K562 (cell line): ENCODE results near the gene ADPRM. TPM values are rescaled to one million over a fixed set of nuclear protein-coding genes. Genes with fewer than 3 reads are reported as not detected.

Experiments used
- ATAC-seq: fragments of 200-7000 bp; cut with Tn5 transposase; 3 replicates; pipeline ENCODE4 v1.9.1; 2020; ENCODE audit warnings: moderate library complexity
- BruUV-seq: library from RNA; stranded (reverse); fragments of 400-500 nt; replicated peaks from 2 replicates; lab custom pipeline; 2021; lab: Mats Ljungman, UMichigan
- CTCF ChIA-PET: fragments of 300-600 bp; formaldehyde crosslinking; extraction: SDS; loops from one replicate; lab custom pipeline; 2021; ENCODE audit warnings: low intra/inter-chr PET ratio; lab: Yijun Ruan, JAX
- POLR2A ChIA-PET: fragments of 300-600, 350-650 bp; sonication (Branson Sonifier 250); formaldehyde crosslinking; extraction: SDS; loops from one replicate; lab custom pipeline; 2021; ENCODE audit warnings: antibody characterized with exemption, inconsistent platforms; lab: Yijun Ruan, JAX
- DNase-seq, 4 experiments: peaks; one replicate each; pipeline versions ENCODE4 v3.0.0 to v3.0.0-alpha.2; 2011 to 2018; ENCODE audit warnings: low spot score in 3 of 4, mixed read lengths in 3 of 4; ENCODE audit errors: extremely low read depth in 1 of 4
- FAIRE-seq: peaks from 2 replicates; lab custom pipeline; 2011; peaks lifted over from hg19 to GRCh38; lab: Jason Lieb, UNC
- H2AFZ ChIP-seq: 2 replicates; pipeline ENCODE4 v1.6.0; 2011; ENCODE audit warnings: low read depth, low read length, control low read depth, inconsistent platforms
- H3K27ac ChIP-seq: fragments of 200-600 bp; 3 replicates; pipeline ENCODE4 v1.8.0; 2011; ENCODE audit warnings: low read depth, mild to moderate bottlenecking, control low read depth, inconsistent platforms, low read length, moderate library complexity, mixed read lengths; ENCODE audit errors: extremely low read depth
- H3K27me3 ChIP-seq, 2 experiments: fragments of 300-600 bp in 1 of 2; 2 replicates in 1 of 2; 3 replicates in 1 of 2; pipeline versions ENCODE4 v1.6.0 to v1.8.0; 2011; ENCODE audit warnings: inconsistent platforms in 2 of 2, low read length in 2 of 2, mild to moderate bottlenecking in 1 of 2, mixed read lengths in 1 of 2, moderate library complexity in 1 of 2; ENCODE audit not compliant: control insufficient read depth in 2 of 2, insufficient read depth in 2 of 2
- H3K36me3 ChIP-seq: fragments of 300-600 bp; 3 replicates; pipeline ENCODE4 v1.8.0; 2011; ENCODE audit warnings: mild to moderate bottlenecking, low read length, inconsistent platforms; ENCODE audit not compliant: control insufficient read depth, insufficient read depth
- H3K4me1 ChIP-seq, 2 experiments: fragments of 200-600 bp in 1 of 2; replicated peaks in 1 of 2; 2 replicates in 1 of 2; 3 replicates in 1 of 2; pipeline versions ENCODE4 v1.5.1 to v1.8.0; 2011; ENCODE audit warnings: inconsistent platforms in 2 of 2, low read length in 2 of 2, mild to moderate bottlenecking in 1 of 2, mixed read lengths in 1 of 2, moderate library complexity in 1 of 2; ENCODE audit not compliant: control insufficient read depth in 2 of 2, insufficient read depth in 2 of 2
- H3K4me2 ChIP-seq: 2 replicates; pipeline ENCODE4 v1.6.1; 2011; ENCODE audit warnings: low read length, control low read depth, inconsistent platforms, mixed read lengths; ENCODE audit not compliant: insufficient read depth
- H3K4me3 ChIP-seq: fragments of 200-600 bp; sonication (generic), shearing (Covaris generic); 2 replicates; pipeline ENCODE4 v1.5.1; 2016; ENCODE audit warnings: control low read depth, inconsistent platforms
- H3K79me2 ChIP-seq: fragments of 200-600 bp; 3 replicates; pipeline ENCODE4 v1.8.0; 2011; ENCODE audit warnings: low read length, inconsistent platforms; ENCODE audit not compliant: control insufficient read depth, insufficient read depth
- H3K9ac ChIP-seq, 2 experiments: 2 replicates each; pipeline versions ENCODE4 v1.6.0 to v1.6.1; 2011; ENCODE audit warnings: low read depth in 2 of 2, low read length in 2 of 2, control low read depth in 1 of 2, inconsistent platforms in 1 of 2, mild to moderate bottlenecking in 1 of 2, mixed read lengths in 1 of 2; ENCODE audit not compliant: insufficient read depth in 1 of 2
- H3K9me1 ChIP-seq: one replicate; pipeline ENCODE4 v1.6.0; 2011; ENCODE audit warnings: inconsistent platforms, mild to moderate bottlenecking, low read length, moderate library complexity; ENCODE audit not compliant: control insufficient read depth, insufficient read depth
- H3K9me3 ChIP-seq: replicated peaks from 2 replicates; pipeline ENCODE4 v1.5.1; 2011; ENCODE audit warnings: low read depth, low read length, inconsistent platforms; ENCODE audit not compliant: control insufficient read depth, insufficient read depth
- H4K20me1 ChIP-seq: replicated peaks from 2 replicates; pipeline ENCODE4 v1.6.1; 2011; ENCODE audit warnings: low read length, inconsistent platforms, mixed read lengths; ENCODE audit not compliant: control insufficient read depth, insufficient read depth
- ARID1B ChIP-seq: fragments of 450-650 bp; IDR thresholded peaks from 2 replicates; pipeline ENCODE4 v1.6.1; 2016; ENCODE audit warnings: antibody characterized with exemption, mild to moderate bottlenecking, inconsistent platforms
- BRF2 ChIP-seq: IDR thresholded peaks from 3 replicates; pipeline ENCODE4 v1.6.1; 2011; ENCODE audit warnings: borderline replicate concordance, mild to moderate bottlenecking; ENCODE audit not compliant: insufficient read length, insufficient read depth
- ETV1 ChIP-seq: fragments of 450-650 bp; conservative IDR thresholded peaks from 2 replicates; pipeline ENCODE4 v1.6.1; 2016; ENCODE audit warnings: missing genetic modification characterization, control low read depth, low read depth, missing compliant biosample characterization
- EWSR1 ChIP-seq: fragments of 450-650 bp; IDR thresholded peaks from 2 replicates; pipeline ENCODE4 v1.6.1; 2018; ENCODE audit warnings: borderline replicate concordance, mild to moderate bottlenecking, low read depth, moderate library complexity; ENCODE audit not compliant: partially characterized antibody
- HDAC8 ChIP-seq: fragments of 450-650 bp; IDR thresholded peaks from 2 replicates; pipeline ENCODE4 v1.6.1; 2016; ENCODE audit warnings: mild to moderate bottlenecking, missing genetic modification characterization, moderate library complexity, missing compliant biosample characterization
- MYNN ChIP-seq, 2 experiments: sonication (generic); formaldehyde crosslinking in 1 of 2; IDR thresholded peaks; 2 replicates each; pipeline versions ENCODE4 v1.5.0 to v1.6.1; 2016 to 2020; ENCODE audit warnings: antibody characterized with exemption in 1 of 2, missing genetic modification reagents in 1 of 2
- NR2C2 ChIP-seq, 2 experiments: fragments of 200-800 bp in 1 of 2; sonication (Bioruptor generic) in 1 of 2; sonication (generic) in 1 of 2; formaldehyde crosslinking in 1 of 2; IDR thresholded peaks; 2 replicates each; pipeline versions ENCODE4 v1.6.1 to v1.8.0; 2016 to 2022; ENCODE audit warnings: mild to moderate bottlenecking in 1 of 2, missing compliant biosample characterization in 1 of 2, missing genetic modification characterization in 1 of 2, missing genetic modification reagents in 1 of 2
- POLR2G ChIP-seq: fragments of 200-400 bp; formaldehyde crosslinking; IDR thresholded peaks from 2 replicates; pipeline ENCODE4 v1.6.1; 2017; ENCODE audit warnings: low read depth, mild to moderate bottlenecking, antibody characterized with exemption, low read length, moderate library complexity
- RBM34 ChIP-seq: fragments of 200-400 bp; formaldehyde crosslinking; IDR thresholded peaks from 2 replicates; pipeline ENCODE4 v1.6.1; 2018; ENCODE audit warnings: low read length, borderline replicate concordance; ENCODE audit not compliant: insufficient read depth
- ZNF57 ChIP-seq: fragments of 450-650 bp; formaldehyde crosslinking; IDR thresholded peaks from 2 replicates; pipeline ENCODE4 v1.4.0; 2020; ENCODE audit warnings: mild to moderate bottlenecking, moderate library complexity
- ZNF75A ChIP-seq: fragments of 450-650 bp; formaldehyde crosslinking; IDR thresholded peaks from 2 replicates; pipeline ENCODE4 v1.4.0; 2020; ENCODE audit warnings: mild to moderate bottlenecking
- ZNF785 ChIP-seq: fragments of 250-450 bp; sonication (Bioruptor Pico); IDR thresholded peaks from 2 replicates; pipeline ENCODE4 v1.4.0; 2020; ENCODE audit warnings: mild to moderate bottlenecking
- WGBS: fragments of 100-300 bp; shearing (Covaris generic); methylation state at CpG from one replicate; pipeline ENCODE4 v1.1.6; 2016; ENCODE audit warnings: low coverage, mixed read lengths; ENCODE audit not compliant: insufficient coverage; ENCODE audit errors: missing lambda C conversion rate; 5-methylcytosine and 5-hydroxymethylcytosine counted together
- in situ Hi-C: fragments of 300-500 bp; cut with MboI; formaldehyde crosslinking; loops from 4 replicates; pipeline ENCODE4 v1.15.0; 2018; ENCODE audit warnings: inconsistent platforms, mixed read lengths
- intact Hi-C: fragments of 100-400 bp; cut with micrococcal nuclease; formaldehyde crosslinking; loops from 2 replicates; pipeline ENCODE4 v1.14.2; 2022
- polyA plus RNA-seq, 8 experiments: library from polyadenylated mRNA; depleted of rRNA in 4 of 8; stranded (reverse) in 5 of 8; unstranded in 3 of 8; fragments of >200 nt; fragmentation: Nextera tagmentation in 2 of 8; fragmentation: Illumina TruSeq in 1 of 8; extraction: Ambion mirVana in 2 of 8; extraction: Trizol in 1 of 8; gene quantifications; 2 replicates each; pipeline versions ENCODE4 v1.2.1 to v1.2.3, GENCODE V29; 2011 to 2014; ENCODE audit warnings: inconsistent platforms in 1 of 8, missing spikeins in 1 of 8
- total RNA-seq, 7 experiments: library from RNA; depleted of rRNA in 6 of 7; stranded (reverse); fragments of >200 nt in 6 of 7; fragmentation: Illumina TruSeq in 2 of 7; extraction: Trizol in 2 of 7; gene quantifications; 2 replicates each; pipeline versions ENCODE4 v1.2.1 to v1.2.3, GENCODE V29; 2011 to 2021; ENCODE audit warnings: low replicate concordance in 1 of 7
- TF ChIP-seq, protein P1 (sequence below): fragments of 450-650 bp; IDR thresholded peaks from 2 replicates; pipeline ENCODE4 v1.6.1; 2016; ENCODE audit warnings: borderline replicate concordance
- TF ChIP-seq, protein P2 (sequence below): fragments of 450-650 bp; formaldehyde crosslinking; IDR thresholded peaks from 2 replicates; pipeline ENCODE4 v1.4.0; 2020; ENCODE audit warnings: mild to moderate bottlenecking, moderate library complexity

Gene ADPRM
- total and polyA plus RNA-seq, 9 of the 15 experiments (the other 6 are each of a cell fraction or from before 2014, with no cell fraction given): 4.7 to 17.6 (median 6.2) TPM

GRCh38 chr17:10716218-10716617, 18.8 kb downstream of the ADPRM start (continued):
- no peak for TF ChIP-seq EWSR1
- TF ChIP-seq ETV1 (tag): peak; percentile 44; the same call in 1 of the 2 replicates
- TF ChIP-seq, protein P1, sequence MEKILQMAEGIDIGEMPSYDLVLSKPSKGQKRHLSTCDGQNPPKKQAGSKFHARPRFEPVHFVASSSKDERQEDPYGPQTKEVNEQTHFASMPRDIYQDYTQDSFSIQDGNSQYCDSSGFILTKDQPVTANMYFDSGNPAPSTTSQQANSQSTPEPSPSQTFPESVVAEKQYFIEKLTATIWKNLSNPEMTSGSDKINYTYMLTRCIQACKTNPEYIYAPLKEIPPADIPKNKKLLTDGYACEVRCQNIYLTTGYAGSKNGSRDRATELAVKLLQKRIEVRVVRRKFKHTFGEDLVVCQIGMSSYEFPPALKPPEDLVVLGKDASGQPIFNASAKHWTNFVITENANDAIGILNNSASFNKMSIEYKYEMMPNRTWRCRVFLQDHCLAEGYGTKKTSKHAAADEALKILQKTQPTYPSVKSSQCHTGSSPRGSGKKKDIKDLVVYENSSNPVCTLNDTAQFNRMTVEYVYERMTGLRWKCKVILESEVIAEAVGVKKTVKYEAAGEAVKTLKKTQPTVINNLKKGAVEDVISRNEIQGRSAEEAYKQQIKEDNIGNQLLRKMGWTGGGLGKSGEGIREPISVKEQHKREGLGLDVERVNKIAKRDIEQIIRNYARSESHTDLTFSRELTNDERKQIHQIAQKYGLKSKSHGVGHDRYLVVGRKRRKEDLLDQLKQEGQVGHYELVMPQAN: no peak

- Histone ChIP-seq H3K27me3 (no peaks in the 10 kb centered on the region), H3K4me2 (no peak overlapping the region), H3K79me2 (no peaks in the 10 kb centered on the region), H3K4me3 (no peak overlapping the region), H3K27ac (no peak overlapping the region), H3K9ac (no peak overlapping the region), H3K9me1 (no peaks in the 10 kb centered on the region), H3K9me3 (no peaks in the 10 kb centered on the region), H4K20me1 (no peaks in the 10 kb centered on the region), H3K36me3 (no peaks in the 10 kb centered on the region), H2AFZ (no peak overlapping the region), H3K4me1 (no peaks in the 10 kb centered on the region)
- ChIA-PET POLR2A (interaction anchor here (0.7 kb wide), 1 partner anchor 48 kb away, joined by 4 read pairs; no protein-coding TSS in a partner anchor), CTCF (no interaction called here)
- DNase-seq (no peak), ATAC-seq (no peak), FAIRE-seq (no peak)
- TF ChIP-seq ZNF75A (CRISPR knock-in tag) (no peak), ZNF57 (CRISPR knock-in tag) (no peak), MYNN (IDR thresholded peaks at IDR 0.05) (no peak), MYNN (CRISPR knock-in tag; IDR thresholded peaks at IDR 0.05) (no peak), ZNF785 (no peak), ARID1B (no peak), HDAC8 (tag) (no peak), BRF2 (no peak), RBM34 (no peak), POLR2G (no peak), NR2C2 (CRISPR knock-in tag; IDR thresholded peaks at IDR 0.05) (no peak), NR2C2 (tag; IDR thresholded peaks at IDR 0.05) (no peak)
- TF ChIP-seq, protein P2, sequence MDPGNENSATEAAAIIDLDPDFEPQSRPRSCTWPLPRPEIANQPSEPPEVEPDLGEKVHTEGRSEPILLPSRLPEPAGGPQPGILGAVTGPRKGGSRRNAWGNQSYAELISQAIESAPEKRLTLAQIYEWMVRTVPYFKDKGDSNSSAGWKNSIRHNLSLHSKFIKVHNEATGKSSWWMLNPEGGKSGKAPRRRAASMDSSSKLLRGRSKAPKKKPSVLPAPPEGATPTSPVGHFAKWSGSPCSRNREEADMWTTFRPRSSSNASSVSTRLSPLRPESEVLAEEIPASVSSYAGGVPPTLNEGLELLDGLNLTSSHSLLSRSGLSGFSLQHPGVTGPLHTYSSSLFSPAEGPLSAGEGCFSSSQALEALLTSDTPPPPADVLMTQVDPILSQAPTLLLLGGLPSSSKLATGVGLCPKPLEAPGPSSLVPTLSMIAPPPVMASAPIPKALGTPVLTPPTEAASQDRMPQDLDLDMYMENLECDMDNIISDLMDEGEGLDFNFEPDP (CRISPR knock-in tag): no peak
- BruUV-seq: no TSS peak
- in situ Hi-C loops (no loop called here), intact Hi-C loops (no loop called here)
- WGBS: 0% methylated on average over 1 of the region's 1 CpG
Observed at GRCh38 chr17:10718547-10718946, 21.2 kb downstream of the ADPRM start.
